Skin of body (tissue), 2 donors: Measurements from ENCODE around the gene FBXO11. TPM values are rescaled to one million over a fixed set of nuclear protein-coding genes. Genes with fewer than 3 reads are reported as not detected.
"Not testable (repeated sequence)": the region's sequence is repeated elsewhere in the genome, so short reads cannot be mapped to it uniquely, and the experiment has no call there.

Experiments used
- DNase-seq: peaks from one replicate; lab custom pipeline; 2025; lab: John Stamatoyannopoulos, UW
- total RNA-seq: library from RNA; depleted of rRNA; stranded (reverse); fragments of >200 nt; gene quantifications from one replicate; pipeline ENCODE4 v1.2.3, GENCODE V29; 2014

The FBXO11 gene
- 109 TPM for total RNA-seq

DNA sequence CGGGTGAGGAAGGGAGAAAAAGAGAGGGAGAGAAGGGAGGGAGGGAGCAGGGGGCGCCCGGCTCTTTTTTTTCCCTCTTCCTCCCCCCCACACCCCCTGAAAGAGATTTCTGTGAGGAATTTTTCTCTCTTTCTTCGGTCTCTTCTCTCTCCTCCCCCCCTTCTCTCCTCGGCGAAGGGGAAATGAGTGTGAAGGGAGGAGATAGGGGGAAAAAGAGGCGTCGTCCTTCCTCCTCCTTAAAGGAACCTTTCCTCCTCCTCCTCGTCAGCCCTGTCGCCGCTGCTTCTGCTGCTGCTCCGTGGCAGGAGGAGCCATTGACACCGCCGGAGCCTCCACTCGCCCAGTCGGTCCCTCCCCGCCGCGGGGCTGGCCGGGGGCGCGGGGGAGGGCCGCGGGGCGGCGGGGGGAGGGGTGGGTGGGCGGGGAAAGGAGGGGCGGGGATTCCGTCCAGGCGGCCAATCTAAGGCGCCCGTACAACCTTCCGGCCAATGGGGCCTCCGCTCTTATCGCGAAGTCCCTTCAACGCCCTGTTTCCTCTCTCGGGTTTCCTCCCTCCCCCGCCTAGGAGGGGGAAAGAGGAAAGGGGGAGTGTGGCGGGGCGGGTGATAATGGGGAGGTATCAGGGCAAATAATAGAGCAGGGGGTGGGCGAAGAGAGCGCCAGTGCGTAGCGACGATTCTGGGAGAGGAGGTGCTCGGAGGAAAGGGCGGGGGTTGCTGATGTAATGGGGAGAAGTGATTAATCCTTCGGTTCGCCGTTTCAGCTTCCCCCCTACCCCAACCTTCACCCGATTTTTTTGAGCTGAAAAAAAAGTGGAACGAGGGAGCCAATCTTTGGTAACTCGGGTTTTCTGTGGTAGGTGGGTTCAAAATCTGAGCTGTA, at the start of gene FBXO11:
Gene FBXO11, minus strand, starts transcription at position 342 of the 882 bp plus-strand sequence. CDS start 778 bp downstream, outside the sequence.
- DNase-seq = peak; percentile 99

DNA sequence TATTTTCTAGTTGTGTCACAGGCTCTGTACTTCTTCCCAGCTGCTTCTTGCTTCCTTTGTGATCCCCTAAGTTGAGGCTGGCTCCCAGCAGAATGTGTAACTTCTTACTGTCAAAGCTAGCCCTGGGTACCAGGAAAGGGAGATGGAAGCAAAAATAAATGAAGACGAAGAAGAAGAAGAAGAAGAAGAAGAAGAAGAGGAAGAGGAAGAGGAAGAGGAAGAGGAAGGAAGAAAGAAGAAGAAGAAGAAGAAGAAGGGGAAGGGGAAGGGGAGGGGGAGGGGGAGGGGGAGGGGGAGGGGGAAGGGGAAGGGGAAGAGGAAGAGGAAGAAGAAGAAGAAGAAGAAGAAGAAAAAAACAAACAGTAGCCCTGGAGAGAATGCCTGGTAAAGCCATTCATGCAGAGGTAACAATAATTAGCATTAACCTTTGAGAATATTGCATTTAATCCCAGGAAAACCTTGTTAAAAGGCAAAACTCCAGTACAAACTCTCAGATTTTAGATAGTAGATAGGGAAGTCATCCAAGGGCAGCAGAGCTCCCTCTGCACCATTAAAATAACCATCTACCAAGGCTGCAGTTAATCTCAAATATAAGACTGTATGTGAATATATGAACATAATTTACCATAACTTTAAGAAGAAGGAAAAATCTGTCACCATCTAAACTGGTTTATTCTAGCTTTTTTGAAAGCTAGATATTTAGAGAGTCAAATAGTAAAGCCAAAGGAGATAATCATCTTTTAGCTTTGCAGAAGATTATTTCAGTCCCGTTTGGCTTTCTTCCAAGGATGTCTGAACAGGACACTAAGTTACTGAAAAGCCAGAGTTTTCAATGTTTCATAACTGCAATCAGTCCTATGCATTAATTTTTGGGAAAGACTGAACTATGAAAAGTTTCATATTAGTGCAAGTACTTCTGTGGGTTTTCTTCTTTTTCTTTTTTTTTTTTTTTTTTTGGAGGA, 44.3 kb upstream of the FBXO11 start:
- DNase-seq = peak; percentile 15

DNA sequence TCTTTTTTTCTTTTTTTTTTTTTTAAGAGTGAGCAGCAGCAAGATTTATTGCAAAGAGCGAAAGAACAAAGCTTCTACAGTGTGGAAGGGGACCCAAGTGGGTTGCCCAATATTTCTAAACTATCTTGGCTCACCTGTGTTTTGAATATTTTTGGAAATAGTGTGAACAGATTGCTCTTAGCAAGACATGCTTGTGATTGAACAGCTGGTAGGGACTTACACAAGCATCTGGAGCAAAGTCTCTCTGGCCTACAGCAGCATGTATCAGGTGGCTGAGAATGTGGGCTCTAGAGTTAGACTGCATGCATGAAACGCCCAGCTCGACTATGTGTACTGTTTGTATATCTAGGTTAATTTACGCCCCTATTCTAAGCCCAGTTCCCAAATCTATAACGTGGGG, 40.3 kb upstream of the FBXO11 start:
- DNase-seq = peak; percentile 78

DNA sequence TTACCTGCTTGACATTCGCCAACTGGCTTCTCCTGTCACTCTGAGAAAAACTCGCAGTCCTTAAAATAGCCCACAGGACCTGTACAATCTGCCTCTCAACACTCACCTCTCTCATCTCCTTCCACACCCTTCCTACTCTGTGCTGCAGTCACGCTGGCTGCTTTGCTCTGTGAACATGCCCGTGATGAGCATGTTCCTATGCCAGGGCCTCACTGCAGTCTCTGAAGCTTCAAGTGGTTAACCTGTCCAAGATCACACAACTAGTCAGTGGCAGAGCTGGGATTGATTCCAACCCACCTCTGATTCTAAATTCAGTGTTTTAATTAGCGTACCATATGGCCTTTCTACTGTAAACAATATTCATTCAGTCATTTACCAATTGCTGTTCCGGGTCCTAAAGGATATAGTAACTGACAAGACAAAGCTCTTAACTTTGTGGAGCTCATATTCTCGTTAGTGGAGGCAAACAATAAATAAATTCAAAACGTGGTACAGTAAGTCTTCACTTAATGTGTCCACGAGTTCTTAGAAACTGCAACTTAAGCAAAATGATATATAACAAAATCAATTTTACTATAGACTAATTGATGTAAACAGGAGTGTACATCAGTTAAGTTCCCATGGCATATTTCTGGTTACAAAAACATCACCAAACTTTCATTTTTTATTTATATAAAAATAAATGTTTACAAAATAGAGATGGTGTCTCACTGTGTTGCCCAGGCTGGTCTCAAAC, 38.9 kb upstream of the FBXO11 start:
- DNase-seq = no peak

DNA sequence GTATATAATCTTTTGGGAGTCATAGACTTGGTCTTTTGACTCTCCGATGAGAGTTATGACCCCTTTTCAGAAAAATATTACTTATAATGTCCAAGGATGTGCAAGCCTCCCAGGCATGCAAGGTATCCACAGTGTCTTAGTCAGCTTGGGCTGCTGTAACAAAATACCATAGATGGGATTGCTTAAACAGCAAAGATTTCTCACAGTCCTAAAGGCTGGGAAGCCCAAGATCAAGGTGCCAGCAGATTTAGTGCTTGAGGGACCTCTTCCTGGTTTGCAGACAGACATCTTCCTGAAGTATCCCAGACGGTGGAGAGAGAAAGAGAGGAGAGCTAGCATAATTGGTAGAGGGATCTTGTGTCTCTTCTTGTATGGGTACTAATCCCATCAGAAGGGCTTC, 35.6 kb upstream of the FBXO11 start:
- DNase-seq = no peak

DNA sequence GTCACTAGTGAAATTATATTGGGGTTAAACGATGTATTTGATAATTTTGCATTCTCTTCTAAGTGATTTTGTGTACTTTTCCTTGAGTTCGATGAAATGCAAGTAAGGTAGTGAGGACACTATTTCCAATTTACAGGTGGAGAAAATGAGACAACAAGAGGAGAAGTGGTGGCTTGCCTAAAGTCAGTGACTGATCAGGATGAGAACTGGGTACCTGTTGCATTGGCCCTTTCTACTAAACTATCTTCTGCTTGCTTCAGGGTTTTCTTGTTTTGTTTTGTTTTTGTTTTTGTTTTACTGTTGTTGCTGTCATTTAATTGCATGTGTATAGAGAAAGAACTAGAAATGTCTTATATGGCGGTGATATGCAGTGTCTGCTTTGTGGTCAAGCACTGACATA, 31.4 kb upstream of the FBXO11 start:
- DNase-seq = no peak

DNA sequence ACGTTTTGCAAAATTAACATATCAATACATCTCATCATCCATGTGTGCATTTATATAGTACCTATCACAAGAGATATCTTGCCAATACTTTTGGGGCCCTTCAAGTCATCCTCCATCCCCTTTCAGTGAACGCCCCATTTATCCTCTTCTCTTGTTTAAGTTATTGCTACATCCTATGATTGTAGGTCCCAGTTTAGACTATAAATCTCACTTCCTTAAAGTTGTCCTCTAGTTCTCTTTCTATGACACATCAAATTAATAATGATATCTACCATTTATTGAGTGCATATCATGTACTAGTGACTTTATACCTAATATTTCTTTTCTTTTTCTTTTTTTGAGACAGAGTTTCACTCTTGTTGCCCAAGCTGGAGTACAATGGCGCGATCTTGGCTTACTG, 28.8 kb upstream of the FBXO11 start:
- DNase-seq = no peak

DNA sequence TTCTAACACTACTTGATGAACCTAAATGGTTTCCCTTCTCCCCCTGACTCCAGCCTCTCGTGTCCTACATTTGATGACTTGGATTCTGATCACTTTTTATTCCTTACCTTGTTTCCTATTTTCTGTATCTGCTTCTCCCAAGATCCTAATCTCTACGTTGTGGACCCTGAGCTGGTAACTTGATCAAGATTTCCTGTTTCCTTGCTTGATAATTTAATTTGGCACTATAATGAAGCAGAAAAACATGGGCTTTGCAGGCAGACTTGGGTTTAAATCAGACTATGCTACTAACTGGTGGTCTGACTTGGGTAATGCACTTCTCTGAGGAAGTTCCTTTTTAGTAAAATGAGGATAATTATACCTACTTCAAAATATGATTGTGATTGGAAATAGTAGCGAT, 11.7 kb upstream of the FBXO11 start:
- DNase-seq = no peak

DNA sequence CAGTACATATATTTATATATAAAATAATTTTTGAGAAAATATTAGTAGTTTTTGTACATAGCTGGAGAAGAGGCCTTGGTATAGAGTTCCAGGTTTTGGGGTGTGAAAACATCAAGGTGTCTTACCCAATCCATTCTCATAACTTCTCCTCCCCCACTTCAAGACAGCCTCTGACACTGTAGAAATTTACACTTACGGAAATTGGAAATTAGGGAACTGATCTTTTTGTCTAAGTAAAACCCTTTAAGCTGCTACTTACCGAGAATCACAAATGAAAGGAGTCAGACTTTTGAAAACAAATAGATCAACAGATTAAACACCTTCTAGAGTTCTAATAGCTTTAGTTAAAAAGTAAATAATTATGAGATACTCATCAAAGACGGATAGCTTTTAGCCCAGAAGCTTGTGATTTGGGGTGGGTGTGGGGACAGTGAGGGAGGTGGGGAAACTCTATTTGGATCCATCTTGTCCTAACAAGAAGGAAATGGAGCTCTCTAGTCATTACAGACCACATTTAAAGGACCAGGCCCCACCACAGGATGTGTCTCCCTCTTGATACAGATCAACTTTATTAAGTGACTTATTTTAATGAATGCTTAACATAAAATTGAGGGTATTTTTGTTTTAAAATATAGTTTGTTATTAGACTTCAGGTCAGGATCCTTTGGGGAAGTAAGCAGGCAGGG, 11.1 kb upstream of the FBXO11 start:
- DNase-seq = no peak

DNA sequence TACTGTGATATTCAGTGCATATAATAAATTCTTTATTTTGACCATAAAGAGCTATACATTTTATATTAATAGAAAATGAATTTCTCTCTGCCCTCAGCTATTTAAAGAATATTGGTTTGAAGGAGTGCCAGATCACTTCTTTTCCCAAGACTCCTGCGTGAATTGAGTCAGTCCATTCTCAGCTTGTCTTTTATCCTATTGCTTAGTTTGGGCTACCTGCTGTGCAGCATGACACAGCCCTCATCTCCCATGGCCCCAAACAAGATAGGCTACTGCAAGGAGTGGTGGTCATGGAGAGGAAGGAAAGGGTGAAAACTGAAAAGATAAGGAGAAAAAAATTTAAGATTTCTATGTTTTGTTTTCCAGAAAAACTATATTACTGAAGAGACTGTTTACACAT, 10.1 kb upstream of the FBXO11 start:
- no peak for DNase-seq

DNA sequence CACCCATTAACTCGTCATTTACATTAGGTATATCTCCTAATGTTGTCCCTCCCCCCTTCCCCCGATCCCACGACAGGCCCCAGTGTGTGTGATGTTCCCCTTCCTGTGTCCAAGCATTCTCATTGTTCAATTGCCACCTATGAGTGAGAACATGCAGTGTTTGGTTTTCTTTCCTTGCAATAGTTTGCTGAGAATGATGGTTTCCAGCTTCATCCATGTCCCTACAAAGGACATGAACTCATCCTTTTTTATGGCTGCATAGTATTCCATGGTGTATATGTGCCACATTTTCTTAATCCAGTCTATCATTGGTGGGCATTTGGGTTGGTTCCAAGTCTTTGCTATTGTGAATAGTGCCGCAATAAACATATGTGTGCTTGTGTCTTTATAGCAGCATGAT, 4.4 kb upstream of the FBXO11 start:
- DNase-seq = not testable (repeated sequence)

DNA sequence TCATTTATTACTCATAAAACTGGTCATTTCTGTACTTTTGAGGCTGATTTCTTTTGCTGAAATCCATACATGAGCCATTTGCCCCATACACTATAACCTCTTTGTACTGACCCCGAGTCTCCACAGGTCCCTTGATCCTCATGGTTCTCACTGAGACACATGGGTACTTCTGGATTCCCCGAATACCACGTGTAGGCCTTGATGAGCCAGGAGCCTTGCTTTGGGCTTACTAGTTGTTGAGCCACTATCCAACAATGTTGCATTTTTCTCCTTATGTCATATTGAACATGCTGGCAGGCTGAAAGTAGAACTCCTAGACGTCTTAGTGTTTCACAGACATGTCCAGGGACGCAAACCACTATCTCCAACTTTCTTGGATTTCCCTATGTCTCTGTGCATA, 2.4 kb upstream of the FBXO11 start:
- no peak for DNase-seq

DNA sequence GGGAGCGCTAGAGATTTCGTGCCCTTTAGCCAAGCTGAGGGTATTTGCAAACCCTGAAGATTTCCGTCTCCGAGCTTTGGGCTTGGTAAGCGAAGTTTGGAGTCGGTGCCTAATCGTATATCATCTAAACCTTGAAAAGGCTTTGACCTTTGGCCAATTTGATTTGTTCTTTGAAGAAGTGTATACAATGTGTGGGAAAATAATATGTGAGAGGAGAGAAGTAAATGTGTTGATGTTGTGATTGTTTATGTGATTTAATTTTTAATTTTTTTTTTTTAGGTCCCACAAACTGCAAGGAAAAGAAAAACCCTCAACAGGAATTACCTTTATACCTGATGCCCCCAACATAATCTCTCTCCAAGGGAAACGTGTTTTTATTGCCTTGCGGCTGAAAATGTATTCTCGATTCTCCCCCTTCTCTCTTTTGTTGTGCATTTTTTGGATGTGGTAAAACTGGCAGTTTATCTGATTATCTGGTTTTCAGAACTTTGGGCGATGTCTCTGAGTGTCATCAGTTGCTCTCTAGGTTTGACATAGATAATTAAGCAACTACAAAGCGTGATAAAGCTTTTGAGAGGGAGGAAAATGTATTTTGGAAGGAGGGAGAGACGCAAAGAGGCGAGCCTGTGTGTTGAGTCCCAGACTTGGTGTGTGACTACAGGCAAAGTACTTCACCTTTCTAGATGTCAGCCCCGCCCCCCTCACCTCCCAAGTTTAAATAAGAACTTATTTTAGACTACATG, 912 bp upstream of the FBXO11 start:
- DNase-seq = peak; percentile 63

DNA sequence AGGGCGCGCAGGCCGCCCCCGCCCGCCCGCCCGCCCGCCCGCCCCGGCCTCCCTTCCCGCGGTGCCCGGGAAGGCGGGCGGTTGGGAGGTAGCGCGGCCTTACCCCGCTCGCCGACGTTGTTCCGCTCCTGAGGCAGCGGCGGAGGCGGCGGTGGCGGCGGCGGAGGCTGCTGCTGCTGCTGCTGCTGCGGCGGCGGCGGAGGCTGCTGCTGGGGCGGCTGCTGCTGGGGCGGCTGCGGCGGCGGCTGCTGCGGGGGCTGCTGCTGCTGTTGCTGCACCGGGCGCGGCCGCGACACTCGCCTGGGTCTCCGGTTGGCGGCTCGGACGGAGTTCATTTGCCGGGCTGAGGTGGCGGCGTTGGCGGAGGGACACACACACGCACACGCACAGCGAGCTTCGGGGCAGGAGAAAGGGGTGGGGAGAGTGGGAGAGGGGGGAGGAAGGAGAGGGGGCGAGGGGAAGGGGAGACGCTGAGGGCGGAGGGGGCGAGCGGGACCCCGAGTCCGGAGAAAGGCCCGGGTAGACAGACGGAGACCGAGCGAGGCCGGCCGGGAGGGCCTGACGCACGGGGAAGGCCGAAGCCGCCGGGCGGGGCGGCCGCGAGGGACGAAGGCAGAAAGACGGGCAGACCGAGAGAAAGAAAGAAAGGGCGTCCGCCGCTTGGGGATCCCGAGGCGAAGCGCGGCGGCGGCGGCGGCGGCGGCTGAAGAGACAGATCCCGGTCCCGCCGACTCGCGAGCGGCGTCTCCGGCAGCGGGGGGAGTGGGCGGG, 727 bp downstream of the FBXO11 start:
- peak; percentile 57 for DNase-seq

DNA sequence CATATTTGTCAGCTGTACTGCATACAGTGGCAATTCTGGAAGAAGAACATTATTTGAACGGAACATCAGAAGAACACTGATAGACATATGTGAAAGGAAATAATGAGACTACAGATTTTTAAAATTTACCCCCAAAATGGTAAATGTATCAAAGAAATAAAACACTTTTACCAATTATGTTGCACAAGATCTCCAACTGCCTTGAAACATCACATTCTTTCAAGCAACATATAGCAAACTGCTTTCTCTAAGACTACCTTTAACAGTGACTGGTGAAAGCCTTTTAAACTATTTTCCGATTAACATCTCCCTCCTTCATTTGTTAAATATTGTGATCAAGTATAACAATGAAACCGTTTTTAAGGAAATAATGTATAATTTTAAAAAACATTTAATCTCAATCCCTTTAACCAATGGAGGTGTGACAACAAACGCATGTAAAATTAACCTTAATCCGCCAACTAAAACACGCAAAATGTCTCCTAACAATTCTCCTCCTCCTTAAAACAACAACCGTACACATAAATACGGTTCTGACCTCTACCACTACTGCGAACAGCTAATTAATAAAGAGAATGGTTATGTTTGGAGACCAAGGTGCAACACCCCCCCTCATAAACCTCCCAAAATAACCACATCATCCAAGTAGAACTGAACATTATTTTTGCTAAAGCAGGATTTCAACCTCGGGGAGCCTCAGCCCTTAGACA, 2.4 kb downstream of the FBXO11 start:
- peak; percentile 64 for DNase-seq

DNA sequence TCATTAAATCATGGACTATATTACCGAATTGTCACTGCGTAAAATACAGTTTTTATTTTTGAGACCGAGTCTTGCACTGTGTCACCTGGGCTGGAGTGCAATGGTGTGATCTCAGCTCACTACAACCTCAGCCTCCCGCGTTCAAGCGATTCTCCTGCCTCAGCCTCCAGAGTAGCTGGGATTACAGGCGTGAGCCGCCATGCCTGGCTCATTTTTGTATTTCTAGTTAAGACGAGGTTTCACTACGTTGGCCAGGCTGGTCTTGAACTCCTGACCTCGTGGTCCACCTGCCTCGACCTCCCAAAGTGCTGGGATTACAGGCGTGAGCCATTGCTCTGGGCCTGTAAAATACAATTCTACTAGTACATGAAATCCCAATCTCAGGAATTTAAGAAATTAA, 4.4 kb downstream of the FBXO11 start:
- DNase-seq = not testable (repeated sequence)

DNA sequence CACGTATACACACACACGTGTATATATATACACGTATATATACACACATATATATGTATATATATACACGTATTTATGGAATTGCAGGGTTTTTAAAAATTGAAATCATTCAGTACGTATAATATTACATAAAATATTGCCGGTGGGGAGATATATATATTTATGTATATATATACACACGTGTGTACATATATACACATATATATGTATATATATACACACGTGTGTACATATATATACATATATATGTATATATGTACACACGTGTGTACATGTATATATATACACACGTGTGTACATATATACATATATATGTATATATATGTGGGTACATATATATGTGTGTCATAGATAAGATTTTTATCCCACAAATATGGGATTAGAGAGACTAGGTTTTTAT, 5.4 kb downstream of the FBXO11 start:
- no peak for DNase-seq

DNA sequence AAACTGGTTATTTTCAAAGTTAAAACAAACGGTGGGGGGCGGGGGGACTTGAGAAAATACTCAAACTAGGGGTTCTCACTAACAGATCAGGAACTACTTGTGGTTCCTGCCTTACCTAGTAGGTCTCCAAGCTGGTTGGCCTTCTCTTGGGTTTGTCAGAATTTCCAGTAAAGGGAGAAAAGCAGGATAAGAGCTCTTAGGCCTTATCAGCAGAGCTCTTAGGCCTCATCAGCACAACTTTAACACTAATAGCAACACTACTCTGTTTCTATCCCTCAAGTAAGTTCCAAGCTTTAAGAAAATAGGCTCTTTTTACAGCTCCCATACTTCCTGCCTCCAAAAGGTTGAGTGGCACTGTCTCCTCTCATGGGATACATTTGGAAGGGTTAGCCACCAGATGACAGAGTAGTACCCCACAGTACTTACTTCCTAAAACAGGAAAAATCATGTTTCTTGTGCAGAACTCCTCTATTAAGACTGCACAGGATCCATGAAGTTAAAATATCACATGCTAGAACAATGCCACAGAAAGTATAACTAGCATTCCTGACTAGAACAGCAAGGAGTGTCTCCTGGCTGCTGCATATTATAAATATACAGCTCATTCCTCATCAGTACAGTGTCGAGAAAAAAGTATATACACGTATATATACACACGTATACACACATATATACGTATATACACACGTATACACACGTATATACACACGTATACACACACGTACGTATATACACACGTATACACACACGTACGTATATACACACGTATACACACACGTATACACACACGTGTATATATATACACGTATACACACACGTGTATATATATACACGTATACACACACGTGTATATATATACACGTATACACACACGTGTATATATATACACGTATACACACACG, 6.1 kb downstream of the FBXO11 start:
- DNase-seq = no peak
